DOHH2 (cell line): ENCODE results near the gene C6orf89.

Source experiments
- H3F3A ChIP-seq: fragments of 200-600 bp; sonication (generic), shearing (Covaris generic); 2 replicates; pipeline ENCODE4 v1.6.0; 2016; ENCODE audit warnings: antibody characterized with exemption, mild to moderate bottlenecking; ENCODE audit not compliant: control insufficient read depth, insufficient read depth
- H3K27ac ChIP-seq: fragments of 200-600 bp; sonication (generic); 2 replicates; pipeline ENCODE4 v1.5.1; 2014; ENCODE audit warnings: low read depth, mild to moderate bottlenecking, low read length, moderate library complexity
- H3K27me3 ChIP-seq: fragments of 200-600 bp; sonication (generic); 2 replicates; pipeline ENCODE4 v1.6.1; 2014; ENCODE audit warnings: mild to moderate bottlenecking, low read length, mixed read lengths; ENCODE audit not compliant: control insufficient read depth
- H3K36me3 ChIP-seq: fragments of 200-600 bp; sonication (generic); 2 replicates; pipeline ENCODE4 v1.6.1; 2014; ENCODE audit warnings: mild to moderate bottlenecking, low read length, moderate library complexity, mixed read lengths; ENCODE audit not compliant: control insufficient read depth
- H3K4me1 ChIP-seq: fragments of 200-600 bp; sonication (generic); 2 replicates; pipeline ENCODE4 v1.6.1; 2014; ENCODE audit warnings: mild to moderate bottlenecking, low read length, mixed read lengths; ENCODE audit not compliant: control insufficient read depth
- H3K4me2 ChIP-seq: fragments of 200-600 bp; sonication (generic); 2 replicates; pipeline ENCODE4 v1.6.0; 2014; ENCODE audit warnings: mild to moderate bottlenecking, low read length, moderate library complexity
- H3K4me3 ChIP-seq: fragments of 200-600 bp; sonication (generic); 2 replicates; pipeline ENCODE4 v1.5.1; 2014; ENCODE audit warnings: mild to moderate bottlenecking, low read length, mixed read lengths
- H3K79me2 ChIP-seq: fragments of 200-600 bp; sonication (generic); 2 replicates; pipeline ENCODE4 v1.6.1; 2014; ENCODE audit warnings: mild to moderate bottlenecking, low read length, mixed read lengths; ENCODE audit not compliant: control insufficient read depth
- H3K9me2 ChIP-seq: fragments of 200-600 bp; sonication (generic); replicated peaks from 2 replicates; pipeline ENCODE4 v1.6.1; 2014; ENCODE audit warnings: mild to moderate bottlenecking, low read length, mixed read lengths; ENCODE audit not compliant: control insufficient read depth
- H3K9me3 ChIP-seq: fragments of 200-600 bp; sonication (generic); 2 replicates; pipeline ENCODE4 v1.6.1; 2014; ENCODE audit warnings: antibody characterized with exemption, low read length, mixed read lengths; ENCODE audit not compliant: control insufficient read depth, insufficient read depth
- H4K20me1 ChIP-seq: fragments of 200-600 bp; sonication (generic); 2 replicates; pipeline ENCODE4 v1.6.0; 2014; ENCODE audit warnings: low read depth, mild to moderate bottlenecking, antibody characterized with exemption, low read length, moderate library complexity; ENCODE audit not compliant: control insufficient read depth, insufficient read depth
- CTCF ChIP-seq: fragments of 200-600 bp; sonication (generic); IDR thresholded peaks from one replicate; pipeline ENCODE4 v1.5.1; 2014; ENCODE audit warnings: antibody characterized with exemption, mild to moderate bottlenecking, low read depth, low read length; ENCODE audit not compliant: poor library complexity, severe bottlenecking
- EZH2phosphoT487 ChIP-seq: fragments of 200-600 bp; sonication (generic); IDR thresholded peaks from 2 replicates; pipeline ENCODE4 v1.6.1; 2017; ENCODE audit warnings: borderline replicate concordance, mild to moderate bottlenecking, antibody characterized with exemption, low read length, moderate library complexity, mixed read lengths

C6orf89 gene

GRCh38 chr6:36926708-36927513, 41.2 kb downstream of the C6orf89 start:
- no peaks in the 10 kb centered on the region for H3K27me3 ChIP-seq
- H3K4me2 ChIP-seq, result no peak overlapping the region
- no peak for TF ChIP-seq CTCF
- H3K9me3 ChIP-seq, result no peaks in the 10 kb centered on the region
- H3K4me3 ChIP-seq, result no peak overlapping the region
- H3K27ac ChIP-seq, result no peak overlapping the region
- H4K20me1 ChIP-seq, result no peaks in the 10 kb centered on the region; the same call in 1 of the 2 replicates
- no peaks in the 10 kb centered on the region for H3K9me2 ChIP-seq
- no peaks in the 10 kb centered on the region for H3K79me2 ChIP-seq
- no peaks in the 10 kb centered on the region; the same call in 1 of the 2 replicates for H3K36me3 ChIP-seq
- H3K4me1 ChIP-seq, result no peaks in the 10 kb centered on the region
- no peaks in the 10 kb centered on the region for H3F3A ChIP-seq

GRCh38 chr6:36927691-36928546, 42.2 kb downstream of the C6orf89 start:
- no peaks in the 10 kb centered on the region for H3K4me1 ChIP-seq
- no peaks in the 10 kb centered on the region for H3F3A ChIP-seq
- H3K27me3 ChIP-seq, result no peaks in the 10 kb centered on the region
- no peaks in the 10 kb centered on the region for H3K79me2 ChIP-seq
- H4K20me1 ChIP-seq, result no peaks in the 10 kb centered on the region; the same call in 1 of the 2 replicates
- TF ChIP-seq CTCF, result no peak
- TF ChIP-seq EZH2phosphoT487, result no peak
- H3K4me2 ChIP-seq, result no peak overlapping the region
- no peak overlapping the region for H3K27ac ChIP-seq
- H3K9me2 ChIP-seq, result no peaks in the 10 kb centered on the region
- no peaks in the 10 kb centered on the region for H3K9me3 ChIP-seq
- no peaks in the 10 kb centered on the region; the same call in 1 of the 2 replicates for H3K36me3 ChIP-seq
- no peak overlapping the region for H3K4me3 ChIP-seq

GRCh38 chr6:36928547-36928918, 42.8 kb downstream of the C6orf89 start:
- H3K9me3 ChIP-seq, result no peaks in the 10 kb centered on the region
- H3K9me2 ChIP-seq, result no peaks in the 10 kb centered on the region
- no peaks in the 10 kb centered on the region; the same call in 1 of the 2 replicates for H4K20me1 ChIP-seq
- H3K4me3 ChIP-seq, result no peak overlapping the region
- TF ChIP-seq EZH2phosphoT487 (no peak), CTCF (no peak)
- H3K27me3 ChIP-seq, result no peaks in the 10 kb centered on the region
- H3K27ac ChIP-seq, result no peak overlapping the region
- no peaks in the 10 kb centered on the region; the same call in 1 of the 2 replicates for H3K36me3 ChIP-seq
- H3K79me2 ChIP-seq, result no peaks in the 10 kb centered on the region
- H3K4me1 ChIP-seq, result no peaks in the 10 kb centered on the region
- no peak overlapping the region for H3K4me2 ChIP-seq
- H3F3A ChIP-seq, result no peaks in the 10 kb centered on the region
